ENCODE measurements around the gene PALD1. TPM values are rescaled to one million over a fixed set of nuclear protein-coding genes. Genes with fewer than 3 reads are reported as not detected.

The PALD1 gene
- total and polyA plus RNA-seq, 9 of the 15 experiments (the other 6 are each of a cell fraction or from before 2014, with no cell fraction given), result 0.03 to 0.29 (median 0.09) TPM; not detected in 2

DNA sequence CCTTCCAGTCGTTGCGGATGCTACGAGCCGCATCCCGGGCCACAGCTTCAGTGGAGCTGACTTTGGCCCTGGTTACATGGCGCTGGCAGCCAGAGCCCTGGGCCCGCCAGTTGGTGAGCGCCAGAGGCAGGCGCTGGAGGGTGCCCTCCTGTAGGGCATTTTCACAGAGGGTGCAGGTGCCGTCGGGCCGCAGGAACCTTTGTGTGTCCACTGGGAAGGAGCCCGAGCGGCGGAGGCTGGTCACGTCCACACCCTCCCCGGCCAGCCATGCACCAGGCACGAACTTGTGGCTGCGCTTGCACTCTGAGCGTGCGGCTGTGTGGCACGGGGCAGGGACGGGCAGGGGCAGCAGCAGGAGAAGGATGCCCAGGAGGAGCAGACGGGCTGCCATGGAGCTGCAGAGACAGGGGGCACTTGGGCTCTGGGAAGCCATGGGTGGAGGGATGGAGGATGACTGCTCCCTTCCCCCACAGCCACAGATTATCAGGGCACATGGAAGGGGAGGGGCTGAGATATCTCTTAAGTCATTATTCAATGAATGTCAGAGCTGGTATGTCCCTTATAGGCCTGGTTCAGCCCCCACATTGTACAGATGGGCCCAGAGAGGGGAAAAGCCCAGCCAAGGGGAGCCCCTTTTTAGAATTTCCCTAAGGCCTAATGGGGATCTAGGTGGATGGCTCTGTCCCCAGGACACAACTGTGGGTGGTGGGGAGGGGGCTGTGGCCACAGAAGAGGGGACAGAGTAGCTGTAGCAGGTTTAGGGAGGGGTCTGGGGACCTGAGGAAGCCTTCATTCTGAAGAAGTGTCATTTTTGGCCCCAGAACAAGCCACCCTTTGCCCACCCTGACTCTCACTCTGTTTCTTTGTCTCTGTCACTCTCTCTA is 122.2 kb downstream of the PALD1 start (continued):
- TF ChIP-seq, protein P1, sequence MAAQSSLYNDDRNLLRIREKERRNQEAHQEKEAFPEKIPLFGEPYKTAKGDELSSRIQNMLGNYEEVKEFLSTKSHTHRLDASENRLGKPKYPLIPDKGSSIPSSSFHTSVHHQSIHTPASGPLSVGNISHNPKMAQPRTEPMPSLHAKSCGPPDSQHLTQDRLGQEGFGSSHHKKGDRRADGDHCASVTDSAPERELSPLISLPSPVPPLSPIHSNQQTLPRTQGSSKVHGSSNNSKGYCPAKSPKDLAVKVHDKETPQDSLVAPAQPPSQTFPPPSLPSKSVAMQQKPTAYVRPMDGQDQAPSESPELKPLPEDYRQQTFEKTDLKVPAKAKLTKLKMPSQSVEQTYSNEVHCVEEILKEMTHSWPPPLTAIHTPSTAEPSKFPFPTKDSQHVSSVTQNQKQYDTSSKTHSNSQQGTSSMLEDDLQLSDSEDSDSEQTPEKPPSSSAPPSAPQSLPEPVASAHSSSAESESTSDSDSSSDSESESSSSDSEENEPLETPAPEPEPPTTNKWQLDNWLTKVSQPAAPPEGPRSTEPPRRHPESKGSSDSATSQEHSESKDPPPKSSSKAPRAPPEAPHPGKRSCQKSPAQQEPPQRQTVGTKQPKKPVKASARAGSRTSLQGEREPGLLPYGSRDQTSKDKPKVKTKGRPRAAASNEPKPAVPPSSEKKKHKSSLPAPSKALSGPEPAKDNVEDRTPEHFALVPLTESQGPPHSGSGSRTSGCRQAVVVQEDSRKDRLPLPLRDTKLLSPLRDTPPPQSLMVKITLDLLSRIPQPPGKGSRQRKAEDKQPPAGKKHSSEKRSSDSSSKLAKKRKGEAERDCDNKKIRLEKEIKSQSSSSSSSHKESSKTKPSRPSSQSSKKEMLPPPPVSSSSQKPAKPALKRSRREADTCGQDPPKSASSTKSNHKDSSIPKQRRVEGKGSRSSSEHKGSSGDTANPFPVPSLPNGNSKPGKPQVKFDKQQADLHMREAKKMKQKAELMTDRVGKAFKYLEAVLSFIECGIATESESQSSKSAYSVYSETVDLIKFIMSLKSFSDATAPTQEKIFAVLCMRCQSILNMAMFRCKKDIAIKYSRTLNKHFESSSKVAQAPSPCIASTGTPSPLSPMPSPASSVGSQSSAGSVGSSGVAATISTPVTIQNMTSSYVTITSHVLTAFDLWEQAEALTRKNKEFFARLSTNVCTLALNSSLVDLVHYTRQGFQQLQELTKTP (IDR thresholded peaks at IDR 0.05; ENCODE audit: low read depth in 1 of 2, partially characterized antibody in 2 of 2), result no peak
- TF ChIP-seq ZNF146 (CRISPR knock-in tag; IDR thresholded peaks at IDR 0.05; ENCODE audit: unreplicated experiment) (no peak), ZNF586 (CRISPR knock-in tag; conservative IDR thresholded peaks at IDR 0.05) (no peak), GABPB1 (CRISPR knock-in tag; IDR thresholded peaks at IDR 0.05) (0 out of 2 replicates have a peak, but pooled peaks have one; percentile 49), PML (IDR thresholded peaks at IDR 0.05; ENCODE audit: low read length) (no peak), ZNF444 (CRISPR knock-in tag; IDR thresholded peaks at IDR 0.05) (no peak), PTRF (tag; IDR thresholded peaks at IDR 0.05) (no peak), SRSF1 (IDR thresholded peaks at IDR 0.05; ENCODE audit: low read depth, low read length) (no peak), BCOR (IDR thresholded peaks at IDR 0.05) (no peak), ELF4 (CRISPR knock-in tag; IDR thresholded peaks at IDR 0.05) (no peak), HMGN3 (IDR thresholded peaks at IDR 0.05; ENCODE audit: borderline replicate concordance, extremely low read depth, insufficient read length, low read depth, low read length) (no peak), PTBP1 (IDR thresholded peaks at IDR 0.05; ENCODE audit: low read depth, low read length) (no peak), RFX5 (IDR thresholded peaks at IDR 0.05; ENCODE audit: low read depth, low read length) (no peak)
- TF ChIP-seq, protein P2, sequence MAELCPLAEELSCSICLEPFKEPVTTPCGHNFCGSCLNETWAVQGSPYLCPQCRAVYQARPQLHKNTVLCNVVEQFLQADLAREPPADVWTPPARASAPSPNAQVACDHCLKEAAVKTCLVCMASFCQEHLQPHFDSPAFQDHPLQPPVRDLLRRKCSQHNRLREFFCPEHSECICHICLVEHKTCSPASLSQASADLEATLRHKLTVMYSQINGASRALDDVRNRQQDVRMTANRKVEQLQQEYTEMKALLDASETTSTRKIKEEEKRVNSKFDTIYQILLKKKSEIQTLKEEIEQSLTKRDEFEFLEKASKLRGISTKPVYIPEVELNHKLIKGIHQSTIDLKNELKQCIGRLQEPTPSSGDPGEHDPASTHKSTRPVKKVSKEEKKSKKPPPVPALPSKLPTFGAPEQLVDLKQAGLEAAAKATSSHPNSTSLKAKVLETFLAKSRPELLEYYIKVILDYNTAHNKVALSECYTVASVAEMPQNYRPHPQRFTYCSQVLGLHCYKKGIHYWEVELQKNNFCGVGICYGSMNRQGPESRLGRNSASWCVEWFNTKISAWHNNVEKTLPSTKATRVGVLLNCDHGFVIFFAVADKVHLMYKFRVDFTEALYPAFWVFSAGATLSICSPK (IDR thresholded peaks at IDR 0.05; ENCODE audit: borderline replicate concordance), result no peak
- TF ChIP-seq, protein P3, sequence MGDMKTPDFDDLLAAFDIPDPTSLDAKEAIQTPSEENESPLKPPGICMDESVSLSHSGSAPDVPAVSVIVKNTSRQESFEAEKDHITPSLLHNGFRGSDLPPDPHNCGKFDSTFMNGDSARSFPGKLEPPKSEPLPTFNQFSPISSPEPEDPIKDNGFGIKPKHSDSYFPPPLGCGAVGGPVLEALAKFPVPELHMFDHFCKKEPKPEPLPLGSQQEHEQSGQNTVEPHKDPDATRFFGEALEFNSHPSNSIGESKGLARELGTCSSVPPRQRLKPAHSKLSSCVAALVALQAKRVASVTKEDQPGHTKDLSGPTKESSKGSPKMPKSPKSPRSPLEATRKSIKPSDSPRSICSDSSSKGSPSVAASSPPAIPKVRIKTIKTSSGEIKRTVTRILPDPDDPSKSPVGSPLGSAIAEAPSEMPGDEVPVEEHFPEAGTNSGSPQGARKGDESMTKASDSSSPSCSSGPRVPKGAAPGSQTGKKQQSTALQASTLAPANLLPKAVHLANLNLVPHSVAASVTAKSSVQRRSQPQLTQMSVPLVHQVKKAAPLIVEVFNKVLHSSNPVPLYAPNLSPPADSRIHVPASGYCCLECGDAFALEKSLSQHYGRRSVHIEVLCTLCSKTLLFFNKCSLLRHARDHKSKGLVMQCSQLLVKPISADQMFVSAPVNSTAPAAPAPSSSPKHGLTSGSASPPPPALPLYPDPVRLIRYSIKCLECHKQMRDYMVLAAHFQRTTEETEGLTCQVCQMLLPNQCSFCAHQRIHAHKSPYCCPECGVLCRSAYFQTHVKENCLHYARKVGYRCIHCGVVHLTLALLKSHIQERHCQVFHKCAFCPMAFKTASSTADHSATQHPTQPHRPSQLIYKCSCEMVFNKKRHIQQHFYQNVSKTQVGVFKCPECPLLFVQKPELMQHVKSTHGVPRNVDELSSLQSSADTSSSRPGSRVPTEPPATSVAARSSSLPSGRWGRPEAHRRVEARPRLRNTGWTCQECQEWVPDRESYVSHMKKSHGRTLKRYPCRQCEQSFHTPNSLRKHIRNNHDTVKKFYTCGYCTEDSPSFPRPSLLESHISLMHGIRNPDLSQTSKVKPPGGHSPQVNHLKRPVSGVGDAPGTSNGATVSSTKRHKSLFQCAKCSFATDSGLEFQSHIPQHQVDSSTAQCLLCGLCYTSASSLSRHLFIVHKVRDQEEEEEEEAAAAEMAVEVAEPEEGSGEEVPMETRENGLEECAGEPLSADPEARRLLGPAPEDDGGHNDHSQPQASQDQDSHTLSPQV (IDR thresholded peaks at IDR 0.05), result no peak
- TF ChIP-seq, protein P4, sequence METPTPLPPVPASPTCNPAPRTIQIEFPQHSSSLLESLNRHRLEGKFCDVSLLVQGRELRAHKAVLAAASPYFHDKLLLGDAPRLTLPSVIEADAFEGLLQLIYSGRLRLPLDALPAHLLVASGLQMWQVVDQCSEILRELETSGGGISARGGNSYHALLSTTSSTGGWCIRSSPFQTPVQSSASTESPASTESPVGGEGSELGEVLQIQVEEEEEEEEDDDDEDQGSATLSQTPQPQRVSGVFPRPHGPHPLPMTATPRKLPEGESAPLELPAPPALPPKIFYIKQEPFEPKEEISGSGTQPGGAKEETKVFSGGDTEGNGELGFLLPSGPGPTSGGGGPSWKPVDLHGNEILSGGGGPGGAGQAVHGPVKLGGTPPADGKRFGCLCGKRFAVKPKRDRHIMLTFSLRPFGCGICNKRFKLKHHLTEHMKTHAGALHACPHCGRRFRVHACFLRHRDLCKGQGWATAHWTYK (CRISPR knock-in tag; IDR thresholded peaks at IDR 0.05), result no peak
